ENCODE data around the gene TERT.

TERT gene

GRCh38 chr5:1323803-1324173 lies 28.9 kb upstream of the TERT start:
- DNase-seq (ENCODE audit: insufficient read length, low spot score) = peak; percentile 2

GRCh38 chr5:1322955-1323802 lies 28.3 kb upstream of the TERT start:
- peak; percentile 3 for DNase-seq (ENCODE audit: insufficient read length, low spot score)
- no peak for FAIRE-seq
- no peak for TF ChIP-seq CTCF (IDR thresholded peaks at IDR 0.05; ENCODE audit: insufficient read depth, missing control alignments)

More at GRCh38 chr5:1323803-1324173, 28.9 kb upstream of the TERT start:
- TF ChIP-seq CTCF (IDR thresholded peaks at IDR 0.05; ENCODE audit: insufficient read depth, missing control alignments) = no peak
- no peak for FAIRE-seq

GRCh38 chr5:1322036-1322900 lies 27.4 kb upstream of the TERT start:
- no peak for TF ChIP-seq CTCF (IDR thresholded peaks at IDR 0.05; ENCODE audit: insufficient read depth, missing control alignments)
- peak; percentile 3 for DNase-seq (ENCODE audit: insufficient read length, low spot score)
- no peak for FAIRE-seq

- DNase-seq (ENCODE audit: insufficient read length, low spot score) (peak; percentile 4), FAIRE-seq (no peak)
- no peak for TF ChIP-seq CTCF (IDR thresholded peaks at IDR 0.05; ENCODE audit: insufficient read depth, missing control alignments)
Observed at GRCh38 chr5:1321576-1321975, 26.7 kb upstream of the TERT start.

- no peak for TF ChIP-seq CTCF (IDR thresholded peaks at IDR 0.05; ENCODE audit: insufficient read depth, missing control alignments)
- no peak for FAIRE-seq
- DNase-seq (ENCODE audit: insufficient read length, low spot score) = peak; percentile 10
Observed at GRCh38 chr5:1320436-1321344, 25.8 kb upstream of the TERT start.

- FAIRE-seq = no peak
- TF ChIP-seq CTCF (IDR thresholded peaks at IDR 0.05; ENCODE audit: insufficient read depth, missing control alignments) = no peak
- peak; percentile 3 for DNase-seq (ENCODE audit: insufficient read length, low spot score)
Observed at GRCh38 chr5:1319436-1320256, 24.8 kb upstream of the TERT start.
